Liver (tissue), 9 donors: Measurements from ENCODE around the gene ASIC5. TPM values are rescaled to one million over a fixed set of nuclear protein-coding genes. Genes with fewer than 3 reads are reported as not detected.

ENCODE experiments used
- DNase-seq: peaks from one replicate; pipeline ENCODE4 v3.0.0-alpha.2; 2017; ENCODE audit warnings: low spot score
- H3K27ac ChIP-seq, 2 donors: one replicate each; pipeline ENCODE4 v1.7.0; 2013; ENCODE audit warnings: inconsistent platforms in 2 of 2, low read length in 2 of 2, control low read depth in 1 of 2, low read depth in 1 of 2, mild to moderate bottlenecking in 1 of 2
- H3K27me3 ChIP-seq, 4 donors: one replicate each; pipeline versions ENCODE4 v1.6.1 to v1.7.0; 2013; ENCODE audit warnings: low read length in 3 of 4, inconsistent platforms in 1 of 4, mild to moderate bottlenecking in 1 of 4, moderate library complexity in 1 of 4; ENCODE audit not compliant: control insufficient read depth in 4 of 4, insufficient read depth in 4 of 4
- H3K36me3 ChIP-seq, 4 donors: one replicate each; pipeline versions ENCODE4 v1.6.1 to v1.7.0; 2013; ENCODE audit warnings: low read length in 3 of 4, mild to moderate bottlenecking in 3 of 4, low read depth in 1 of 4, moderate library complexity in 1 of 4; ENCODE audit not compliant: control insufficient read depth in 4 of 4, insufficient read depth in 3 of 4
- H3K4me1 ChIP-seq, 4 donors: one replicate each; pipeline versions ENCODE4 v1.6.1 to v1.7.0; 2013; ENCODE audit warnings: low read length in 3 of 4, mild to moderate bottlenecking in 3 of 4, moderate library complexity in 1 of 4; ENCODE audit not compliant: control insufficient read depth in 4 of 4, insufficient read depth in 4 of 4
- H3K4me3 ChIP-seq, 3 donors: one replicate each; pipeline versions ENCODE4 v1.6.1 to v1.7.0; 2013; ENCODE audit warnings: low read length in 3 of 3, control low read depth in 1 of 3, low read depth in 1 of 3, mild to moderate bottlenecking in 1 of 3
- H3K9ac ChIP-seq, 2 donors: one replicate each; pipeline ENCODE4 v1.7.0; 2013; ENCODE audit warnings: low read length in 2 of 2, mild to moderate bottlenecking in 2 of 2, moderate library complexity in 2 of 2, control low read depth in 1 of 2, low read depth in 1 of 2
- H3K9me3 ChIP-seq, 4 donors: one replicate each; pipeline versions ENCODE4 v1.6.1 to v1.7.0; 2013; ENCODE audit warnings: low read length in 3 of 4; ENCODE audit not compliant: control insufficient read depth in 4 of 4
- FOXA1 ChIP-seq: IDR thresholded peaks from 2 replicates; pipeline ENCODE4 v1.6.1; 2016; ENCODE audit warnings: antibody characterized with exemption
- GABPA ChIP-seq, 2 donors: IDR thresholded peaks in 1 of 2; conservative IDR thresholded peaks in 1 of 2; 2 replicates each; pipeline ENCODE4 v1.6.1; 2016; ENCODE audit warnings: antibody characterized with exemption in 2 of 2, mild to moderate bottlenecking in 1 of 2, moderate library complexity in 1 of 2
- HNF4A ChIP-seq, 2 donors: conservative IDR thresholded peaks; 2 replicates each; pipeline ENCODE4 v1.6.1; 2016; ENCODE audit warnings: antibody characterized with exemption in 2 of 2, mild to moderate bottlenecking in 2 of 2
- JUND ChIP-seq, 2 donors: IDR thresholded peaks; 2 replicates each; pipeline ENCODE4 v1.6.1; 2016; ENCODE audit warnings: antibody characterized with exemption in 2 of 2
- RAD21 ChIP-seq, 2 donors: IDR thresholded peaks; 2 replicates each; pipeline ENCODE4 v1.6.1; 2016; ENCODE audit warnings: antibody characterized with exemption in 2 of 2, mild to moderate bottlenecking in 2 of 2
- RXRA ChIP-seq, 2 donors: IDR thresholded peaks; 2 replicates each; pipeline ENCODE4 v1.6.1; 2017 to 2018; ENCODE audit warnings: antibody characterized with exemption in 2 of 2, mild to moderate bottlenecking in 1 of 2
- SP1 ChIP-seq: IDR thresholded peaks from 2 replicates; pipeline ENCODE4 v1.6.1; 2018; ENCODE audit warnings: antibody characterized with exemption, mild to moderate bottlenecking
- TAF1 ChIP-seq: conservative IDR thresholded peaks from 2 replicates; pipeline ENCODE4 v1.6.1; 2016; ENCODE audit warnings: antibody characterized with exemption, mild to moderate bottlenecking
- YY1 ChIP-seq: IDR thresholded peaks from 2 replicates; pipeline ENCODE4 v1.6.1; 2016; ENCODE audit warnings: antibody characterized with exemption, mild to moderate bottlenecking
- WGBS: extraction: QIAGEN DNeasy Blood & Tissue Kit; methylation state at CpG from one replicate; pipeline ENCODE4 v1.1.7; 2013; 5-methylcytosine and 5-hydroxymethylcytosine counted together
- polyA plus RNA-seq, 2 donors: library from polyadenylated mRNA; stranded (reverse) in 1 of 2; unstranded in 1 of 2; fragments of 200-250 nt in 1 of 2; fragments of >200 nt in 1 of 2; fragmentation: Nextera tagmentation in 1 of 2; extraction: Ambion mirVana in 1 of 2; gene quantifications; one replicate each; pipeline versions ENCODE4 v1.2.1 to v1.2.3, GENCODE V29; 2013 to 2015
- total RNA-seq, 2 donors: library from RNA; depleted of rRNA; stranded (reverse); fragments of >200 nt; gene quantifications; one replicate each; pipeline ENCODE4 v1.2.3, GENCODE V29; 2014
- TF ChIP-seq, protein P1 (sequence below): IDR thresholded peaks from 2 replicates; pipeline ENCODE4 v1.6.1; 2016; ENCODE audit warnings: antibody characterized with exemption
- TF ChIP-seq, protein P2 (sequence below): IDR thresholded peaks from 2 replicates; pipeline ENCODE4 v1.6.1; 2016; ENCODE audit warnings: antibody characterized with exemption, mild to moderate bottlenecking
- TF ChIP-seq, protein P3 (sequence below): IDR thresholded peaks from 2 replicates; pipeline ENCODE4 v1.6.1; 2016; ENCODE audit warnings: antibody characterized with exemption
- TF ChIP-seq, protein P4 (sequence below): fragments of 150-350 bp; IDR thresholded peaks from 2 replicates; pipeline ENCODE4 v1.5.1; 2017; ENCODE audit warnings: improper control_type of control experiment, low read depth, low read length; ENCODE audit not compliant: missing input control
- TF ChIP-seq, protein P5 (sequence below): IDR thresholded peaks from 2 replicates; pipeline ENCODE4 v1.6.1; 2016; ENCODE audit warnings: antibody characterized with exemption
- donor health status: healthy.
- donor health status: healthy.
- donor health status: healthy.
- donor health status: healthy.
- donor health status: healthy.

The ASIC5 gene
- total and polyA plus RNA-seq, 4 donors, result not detected

DNA sequence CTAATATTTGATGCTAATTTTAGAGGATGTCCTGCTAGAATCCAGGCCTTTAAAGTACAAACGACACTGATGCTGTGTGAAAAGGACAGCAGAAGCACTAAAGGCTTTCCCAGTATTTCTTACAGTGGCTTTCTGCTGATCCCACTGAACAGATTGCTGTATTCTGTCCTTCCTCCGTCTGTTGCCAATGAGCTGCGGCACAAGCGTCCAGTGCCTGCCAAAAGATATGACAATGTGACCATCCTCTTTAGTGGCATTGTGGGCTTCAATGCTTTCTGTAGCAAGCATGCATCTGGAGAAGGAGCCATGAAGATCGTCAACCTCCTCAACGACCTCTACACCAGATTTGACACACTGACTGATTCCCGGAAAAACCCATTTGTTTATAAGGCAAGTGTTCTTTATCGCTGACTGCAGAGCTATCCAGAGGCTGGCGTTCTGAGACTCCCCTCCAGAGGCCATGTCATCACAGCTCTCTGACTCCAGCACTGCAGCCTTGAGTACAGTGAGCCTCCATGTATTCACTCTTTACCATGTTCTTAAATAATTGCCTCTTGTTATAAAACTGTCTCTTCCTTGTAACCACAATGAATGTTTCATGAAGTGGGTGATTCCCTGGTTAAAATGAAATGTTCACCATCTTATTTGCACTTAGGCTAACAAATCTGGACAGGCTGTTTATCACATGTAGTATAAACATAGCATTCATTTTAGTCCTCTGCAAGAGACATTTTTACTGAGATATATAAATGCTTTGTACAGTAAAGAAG, 63.7 kb downstream of the ASIC5 start:
- no peak overlapping the region for H3K27ac ChIP-seq
- peaks cover 0 to 5% (median 2%) of the 10 kb centered on the region in 4 donors for H3K4me1 ChIP-seq
- no peaks in the 10 kb centered on the region for H3K9me3 ChIP-seq
- H3K27me3 ChIP-seq, result no peaks in the 10 kb centered on the region
- DNase-seq, result no peak
- WGBS, result 80% methylated on average over 9 of the region's 9 CpGs
- TF ChIP-seq, protein P1, sequence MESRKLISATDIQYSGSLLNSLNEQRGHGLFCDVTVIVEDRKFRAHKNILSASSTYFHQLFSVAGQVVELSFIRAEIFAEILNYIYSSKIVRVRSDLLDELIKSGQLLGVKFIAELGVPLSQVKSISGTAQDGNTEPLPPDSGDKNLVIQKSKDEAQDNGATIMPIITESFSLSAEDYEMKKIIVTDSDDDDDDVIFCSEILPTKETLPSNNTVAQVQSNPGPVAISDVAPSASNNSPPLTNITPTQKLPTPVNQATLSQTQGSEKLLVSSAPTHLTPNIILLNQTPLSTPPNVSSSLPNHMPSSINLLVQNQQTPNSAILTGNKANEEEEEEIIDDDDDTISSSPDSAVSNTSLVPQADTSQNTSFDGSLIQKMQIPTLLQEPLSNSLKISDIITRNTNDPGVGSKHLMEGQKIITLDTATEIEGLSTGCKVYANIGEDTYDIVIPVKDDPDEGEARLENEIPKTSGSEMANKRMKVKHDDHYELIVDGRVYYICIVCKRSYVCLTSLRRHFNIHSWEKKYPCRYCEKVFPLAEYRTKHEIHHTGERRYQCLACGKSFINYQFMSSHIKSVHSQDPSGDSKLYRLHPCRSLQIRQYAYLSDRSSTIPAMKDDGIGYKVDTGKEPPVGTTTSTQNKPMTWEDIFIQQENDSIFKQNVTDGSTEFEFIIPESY, result no peak
- TF ChIP-seq RXRA (IDR thresholded peaks at IDR 0.05) (peak in 1 of 2 donors; percentile 6), FOXA1 (no peak), RAD21 (IDR thresholded peaks at IDR 0.05) (peak in 1 of 2 donors; percentile 18), GABPA (IDR thresholded peaks at IDR 0.05 in 1 of 2, conservative IDR thresholded peaks at IDR 0.05 in 1 of 2) (no peak)
- H3K9ac ChIP-seq, result no peak overlapping the region
- no peaks in the 10 kb centered on the region for H3K36me3 ChIP-seq
- no peak overlapping the region for H3K4me3 ChIP-seq

DNA sequence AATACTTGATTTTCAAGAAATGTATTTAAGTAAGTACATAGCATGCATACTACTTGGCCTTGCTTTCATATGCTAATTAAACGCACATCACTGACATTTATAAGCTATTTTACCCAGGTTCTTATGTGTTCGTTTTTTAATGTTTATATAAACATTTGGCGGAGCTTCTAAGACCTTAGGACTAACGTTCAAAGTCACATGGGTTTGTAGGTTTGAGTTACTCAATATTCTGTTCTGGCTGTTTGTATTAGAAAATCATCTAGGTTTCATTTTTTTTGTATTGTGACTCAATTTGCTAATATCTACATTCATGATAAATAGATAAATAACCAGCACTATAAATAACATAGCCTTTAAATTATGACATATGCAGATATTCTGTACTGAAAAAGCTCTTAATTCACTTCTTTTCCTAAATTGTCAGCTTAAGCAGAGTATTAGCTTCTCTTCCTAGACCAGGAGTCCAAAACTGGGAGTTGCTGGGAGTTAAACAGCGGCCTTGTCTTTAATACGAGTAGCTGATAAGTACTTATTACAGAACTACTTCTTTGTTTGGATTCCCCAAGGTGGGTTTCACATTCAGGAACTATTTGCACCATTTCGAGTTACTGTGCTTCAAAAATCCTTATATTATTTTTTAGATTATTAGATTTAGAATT, 65.3 kb downstream of the ASIC5 start:
- H3K36me3 ChIP-seq, result no peaks in the 10 kb centered on the region
- peak overlapping the region; percentile 21 to 38 for H3K27ac ChIP-seq
- no peak overlapping the region for H3K4me3 ChIP-seq
- TF ChIP-seq FOXA1, result no peak
- TF ChIP-seq, protein P2, sequence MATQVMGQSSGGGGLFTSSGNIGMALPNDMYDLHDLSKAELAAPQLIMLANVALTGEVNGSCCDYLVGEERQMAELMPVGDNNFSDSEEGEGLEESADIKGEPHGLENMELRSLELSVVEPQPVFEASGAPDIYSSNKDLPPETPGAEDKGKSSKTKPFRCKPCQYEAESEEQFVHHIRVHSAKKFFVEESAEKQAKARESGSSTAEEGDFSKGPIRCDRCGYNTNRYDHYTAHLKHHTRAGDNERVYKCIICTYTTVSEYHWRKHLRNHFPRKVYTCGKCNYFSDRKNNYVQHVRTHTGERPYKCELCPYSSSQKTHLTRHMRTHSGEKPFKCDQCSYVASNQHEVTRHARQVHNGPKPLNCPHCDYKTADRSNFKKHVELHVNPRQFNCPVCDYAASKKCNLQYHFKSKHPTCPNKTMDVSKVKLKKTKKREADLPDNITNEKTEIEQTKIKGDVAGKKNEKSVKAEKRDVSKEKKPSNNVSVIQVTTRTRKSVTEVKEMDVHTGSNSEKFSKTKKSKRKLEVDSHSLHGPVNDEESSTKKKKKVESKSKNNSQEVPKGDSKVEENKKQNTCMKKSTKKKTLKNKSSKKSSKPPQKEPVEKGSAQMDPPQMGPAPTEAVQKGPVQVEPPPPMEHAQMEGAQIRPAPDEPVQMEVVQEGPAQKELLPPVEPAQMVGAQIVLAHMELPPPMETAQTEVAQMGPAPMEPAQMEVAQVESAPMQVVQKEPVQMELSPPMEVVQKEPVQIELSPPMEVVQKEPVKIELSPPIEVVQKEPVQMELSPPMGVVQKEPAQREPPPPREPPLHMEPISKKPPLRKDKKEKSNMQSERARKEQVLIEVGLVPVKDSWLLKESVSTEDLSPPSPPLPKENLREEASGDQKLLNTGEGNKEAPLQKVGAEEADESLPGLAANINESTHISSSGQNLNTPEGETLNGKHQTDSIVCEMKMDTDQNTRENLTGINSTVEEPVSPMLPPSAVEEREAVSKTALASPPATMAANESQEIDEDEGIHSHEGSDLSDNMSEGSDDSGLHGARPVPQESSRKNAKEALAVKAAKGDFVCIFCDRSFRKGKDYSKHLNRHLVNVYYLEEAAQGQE, result no peak
- TF ChIP-seq GABPA (IDR thresholded peaks at IDR 0.05 in 1 of 2, conservative IDR thresholded peaks at IDR 0.05 in 1 of 2), result no peak
- TF ChIP-seq, protein P3, sequence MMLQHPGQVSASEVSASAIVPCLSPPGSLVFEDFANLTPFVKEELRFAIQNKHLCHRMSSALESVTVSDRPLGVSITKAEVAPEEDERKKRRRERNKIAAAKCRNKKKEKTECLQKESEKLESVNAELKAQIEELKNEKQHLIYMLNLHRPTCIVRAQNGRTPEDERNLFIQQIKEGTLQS, result no peak
- TF ChIP-seq YY1, result peak; percentile 14
- TF ChIP-seq RXRA (IDR thresholded peaks at IDR 0.05), result peak in 1 of 2 donors; percentile 16
- TF ChIP-seq, protein P4, sequence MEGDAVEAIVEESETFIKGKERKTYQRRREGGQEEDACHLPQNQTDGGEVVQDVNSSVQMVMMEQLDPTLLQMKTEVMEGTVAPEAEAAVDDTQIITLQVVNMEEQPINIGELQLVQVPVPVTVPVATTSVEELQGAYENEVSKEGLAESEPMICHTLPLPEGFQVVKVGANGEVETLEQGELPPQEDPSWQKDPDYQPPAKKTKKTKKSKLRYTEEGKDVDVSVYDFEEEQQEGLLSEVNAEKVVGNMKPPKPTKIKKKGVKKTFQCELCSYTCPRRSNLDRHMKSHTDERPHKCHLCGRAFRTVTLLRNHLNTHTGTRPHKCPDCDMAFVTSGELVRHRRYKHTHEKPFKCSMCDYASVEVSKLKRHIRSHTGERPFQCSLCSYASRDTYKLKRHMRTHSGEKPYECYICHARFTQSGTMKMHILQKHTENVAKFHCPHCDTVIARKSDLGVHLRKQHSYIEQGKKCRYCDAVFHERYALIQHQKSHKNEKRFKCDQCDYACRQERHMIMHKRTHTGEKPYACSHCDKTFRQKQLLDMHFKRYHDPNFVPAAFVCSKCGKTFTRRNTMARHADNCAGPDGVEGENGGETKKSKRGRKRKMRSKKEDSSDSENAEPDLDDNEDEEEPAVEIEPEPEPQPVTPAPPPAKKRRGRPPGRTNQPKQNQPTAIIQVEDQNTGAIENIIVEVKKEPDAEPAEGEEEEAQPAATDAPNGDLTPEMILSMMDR, result no peak
- TF ChIP-seq HNF4A (conservative IDR thresholded peaks at IDR 0.05), result peak; percentile 52 to 81
- TF ChIP-seq, protein P5, sequence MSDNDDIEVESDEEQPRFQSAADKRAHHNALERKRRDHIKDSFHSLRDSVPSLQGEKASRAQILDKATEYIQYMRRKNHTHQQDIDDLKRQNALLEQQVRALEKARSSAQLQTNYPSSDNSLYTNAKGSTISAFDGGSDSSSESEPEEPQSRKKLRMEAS, result no peak
- no peak for TF ChIP-seq JUND (IDR thresholded peaks at IDR 0.05)
- TF ChIP-seq TAF1, result no peak
- TF ChIP-seq SP1, result no peak
- WGBS, result 40% methylated on average over 7 of the region's 7 CpGs
- no peaks in the 10 kb centered on the region for H3K27me3 ChIP-seq
- peaks cover 0 to 5% (median 2%) of the 10 kb centered on the region in 4 donors for H3K4me1 ChIP-seq
- peak overlapping the region in 1 of 2 donors; percentile 27 for H3K9ac ChIP-seq
- no peaks in the 10 kb centered on the region for H3K9me3 ChIP-seq
- no peak for DNase-seq
